HCT116 (cell line): ENCODE results near the gene FCHSD2. TPM values are rescaled to one million over a fixed set of nuclear protein-coding genes. Genes with fewer than 3 reads are reported as not detected.

ENCODE experiments used
- ATAC-seq: fragments of 200-7000 bp; cut with Tn5 transposase; 2 replicates; pipeline ENCODE4 v1.9.1; 2020; ENCODE audit warnings: mild to moderate bottlenecking, moderate library complexity
- BruUV-seq: library from RNA; stranded (reverse); fragments of 400-500 nt; replicated peaks from 2 replicates; lab custom pipeline; 2021; lab: Mats Ljungman, UMichigan
- CTCF ChIA-PET: fragments of 300-600 bp; sonication (Branson Sonifier 250); formaldehyde crosslinking; loops from one replicate; lab custom pipeline; 2021; ENCODE audit warnings: antibody characterized with exemption; lab: Charles Lee
- POLR2A ChIA-PET: fragments of 300-600, 350-600 bp; sonication (Branson Sonifier 250); formaldehyde crosslinking; loops from one replicate; lab custom pipeline; 2021; ENCODE audit warnings: antibody characterized with exemption; lab: Charles Lee
- RAD21 ChIA-PET, 2 experiments: fragments of 300-600 bp; sonication (Branson Sonifier 250); formaldehyde crosslinking; loops; one replicate each; lab custom pipeline; 2023; ENCODE audit warnings: low total read pairs in 2 of 2; ENCODE audit not compliant: uncharacterized antibody in 2 of 2, unreplicated experiment in 2 of 2, low non-redundant PET in 1 of 2; lab: Charles Lee
- DNase-seq: peaks from one replicate; pipeline ENCODE4 v3.0.0-alpha.2; 2010; ENCODE audit warnings: low read depth, low spot score
- H2AFZ ChIP-seq: fragments of 200-600 bp; shearing (Covaris generic), sonication (generic); 2 replicates; pipeline ENCODE4 v1.6.1; 2017; ENCODE audit warnings: low read depth, mixed run types, mixed read lengths, antibody characterized with exemption, low read length; ENCODE audit not compliant: poor library complexity, severe bottlenecking
- H3K27ac ChIP-seq: 2 replicates; pipeline ENCODE4 v1.5.1; 2012; ENCODE audit warnings: low read depth, low read length
- H3K27me3 ChIP-seq: fragments of 200-600 bp; sonication (generic); 2 replicates; pipeline ENCODE4 v1.6.1; 2016; ENCODE audit warnings: mixed run types, low read length, mixed read lengths; ENCODE audit not compliant: insufficient read depth
- H3K36me3 ChIP-seq, 2 experiments: fragments of 200-500 bp in 1 of 2; fragments of 200-600 bp in 1 of 2; sonication (Bioruptor generic) in 1 of 2; sonication (generic) in 1 of 2; 2 replicates each; pipeline versions ENCODE4 v1.5.1 to v1.6.1; 2014 to 2016; ENCODE audit warnings: low read length in 2 of 2, inconsistent platforms in 1 of 2, mixed read lengths in 1 of 2, mixed run types in 1 of 2; ENCODE audit not compliant: insufficient read depth in 2 of 2, control insufficient read depth in 1 of 2
- H3K4me1 ChIP-seq, 2 experiments: fragments of 200-600 bp in 1 of 2; sonication (generic) in 1 of 2; 2 replicates each; pipeline versions ENCODE4 v1.5.1 to v1.6.1; 2012 to 2017; ENCODE audit warnings: low read length in 2 of 2, inconsistent platforms in 1 of 2, mild to moderate bottlenecking in 1 of 2, mixed read lengths in 1 of 2, mixed run types in 1 of 2, moderate library complexity in 1 of 2; ENCODE audit not compliant: insufficient read depth in 2 of 2, control insufficient read depth in 1 of 2
- H3K4me2 ChIP-seq: fragments of 200-600 bp; sonication (generic); 2 replicates; pipeline ENCODE4 v1.6.1; 2017; ENCODE audit warnings: mixed run types, low read length, mixed read lengths
- H3K4me3 ChIP-seq, 2 experiments: fragments of 200-600 bp in 1 of 2; sonication (generic) in 1 of 2; replicated peaks in 1 of 2; 2 replicates each; pipeline ENCODE4 v1.5.1; 2011 to 2016; ENCODE audit warnings: low read length in 2 of 2, control low read depth in 1 of 2, low read depth in 1 of 2, mild to moderate bottlenecking in 1 of 2, mixed read lengths in 1 of 2, mixed run types in 1 of 2
- H3K79me2 ChIP-seq: fragments of 200-600 bp; sonication (generic); 2 replicates; pipeline ENCODE4 v1.6.1; 2017; ENCODE audit warnings: mild to moderate bottlenecking, mixed run types, low read length, moderate library complexity, mixed read lengths; ENCODE audit not compliant: insufficient read depth
- H3K9ac ChIP-seq: fragments of 200-600 bp; sonication (generic); 2 replicates; pipeline ENCODE4 v1.6.1; 2016; ENCODE audit warnings: low read length, mixed read lengths
- H3K9me2 ChIP-seq: fragments of 200-600 bp; sonication (generic), shearing (Covaris generic); 2 replicates; pipeline ENCODE4 v1.6.1; 2017; ENCODE audit warnings: mixed run types, mild to moderate bottlenecking, moderate library complexity; ENCODE audit not compliant: insufficient read depth
- H3K9me3 ChIP-seq, 2 experiments: fragments of 200-500 bp in 1 of 2; fragments of 200-600 bp in 1 of 2; sonication (Bioruptor generic) in 1 of 2; sonication (generic) in 1 of 2; 2 replicates each; pipeline ENCODE4 v1.6.1; 2014 to 2017; ENCODE audit warnings: low read length in 2 of 2, mixed read lengths in 2 of 2, inconsistent platforms in 1 of 2, low read depth in 1 of 2, mild to moderate bottlenecking in 1 of 2, mixed run types in 1 of 2, moderate library complexity in 1 of 2; ENCODE audit not compliant: control insufficient read depth in 1 of 2, insufficient read depth in 1 of 2
- H4K20me1 ChIP-seq: fragments of 200-600 bp; sonication (generic), shearing (Covaris generic); 2 replicates; pipeline ENCODE4 v1.6.1; 2017; ENCODE audit warnings: mixed run types, mild to moderate bottlenecking, moderate library complexity; ENCODE audit not compliant: insufficient read depth
- CTCF ChIP-seq, 3 experiments: fragments of 200-600 bp in 1 of 3; sonication (generic) in 1 of 3; IDR thresholded peaks in 2 of 3; conservative IDR thresholded peaks in 1 of 3; 2 replicates each; pipeline ENCODE4 v1.5.1; 2012 to 2017; ENCODE audit warnings: low read depth in 2 of 3, low read length in 2 of 3, antibody characterized with exemption in 1 of 3, borderline replicate concordance in 1 of 3, control low read depth in 1 of 3, mild to moderate bottlenecking in 1 of 3, mixed read lengths in 1 of 3, mixed run types in 1 of 3, moderate library complexity in 1 of 3; ENCODE audit not compliant: insufficient read depth in 1 of 3
- MAX ChIP-seq: IDR thresholded peaks from 2 replicates; pipeline ENCODE4 v1.6.1; 2012
- RAD21 ChIP-seq: IDR thresholded peaks from 2 replicates; pipeline ENCODE4 v1.6.1; 2012; ENCODE audit warnings: low read depth, mild to moderate bottlenecking
- ZNF274 ChIP-seq: fragments of 200-500 bp; sonication (Bioruptor generic); IDR thresholded peaks from 2 replicates; pipeline ENCODE4 v1.6.1; 2014; ENCODE audit warnings: mild to moderate bottlenecking, low read depth, low read length, inconsistent platforms
- intact Hi-C: fragments of 100-400 bp; cut with micrococcal nuclease; formaldehyde crosslinking; loops from 2 replicates; pipeline ENCODE4 v1.10.0; 2022
- total RNA-seq: library from RNA; stranded (reverse); gene quantifications from one replicate; pipeline ENCODE4 v1.2.1, GENCODE V29; 2021; ENCODE audit not compliant: unreplicated experiment

FCHSD2 gene
- total RNA-seq, 1 experiment from 2014 or later = 15.0 TPM

GRCh38 chr11:72831521-72832300, 310.4 kb downstream of the FCHSD2 start:
- ChIA-PET POLR2A (interaction anchor here (1.2 kb wide), 1 partner anchor 346 kb away, joined by 4 read pairs; no protein-coding TSS in a partner anchor), RAD21 (interaction anchor here (1.4 to 2.1 kb wide), 3 partner anchors 107 to 346 kb away, joined by 10 to 14 read pairs (median 13); no protein-coding TSS in a partner anchor)
- peak; percentile 98 for ATAC-seq

More at GRCh38 chr11:72831521-72832300, 310.4 kb downstream of the FCHSD2 start:
- peak; percentile 54 for DNase-seq
- H3K4me1 ChIP-seq = peaks cover 0 to 6% of the 10 kb centered on the region in 2 experiments; a peak in 2 of 4 replicates
- no peaks in the 10 kb centered on the region for H3K36me3 ChIP-seq
- H3K9me2 ChIP-seq = no peaks in the 10 kb centered on the region
- H2AFZ ChIP-seq = no peak overlapping the region
- H3K27ac ChIP-seq = no peak overlapping the region
- no peaks in the 10 kb centered on the region for H4K20me1 ChIP-seq
- intact Hi-C loops = loop anchor here (1.0 kb wide), 3 partner anchors 347 to 458 kb away; no protein-coding TSS in a partner anchor
- H3K9ac ChIP-seq = no peak overlapping the region
- H3K4me3 ChIP-seq = no peak overlapping the region
- BruUV-seq = no TSS peak
- no peaks in the 10 kb centered on the region for H3K9me3 ChIP-seq
- TF ChIP-seq MAX (peak; percentile 18; the same call in 1 of the 2 replicates), RAD21 (peak; percentile 95), ZNF274 (no peak), CTCF (IDR thresholded peaks at IDR 0.05 in 2 of 3, conservative IDR thresholded peaks at IDR 0.05 in 1 of 3; ENCODE audit: borderline replicate concordance in 1 of 3, insufficient read depth in 1 of 3, low read depth in 2 of 3, low read length in 2 of 3) (peak; percentile 91 to 97 (median 93))
- H3K4me2 ChIP-seq = no peak overlapping the region; the same call in 1 of the 2 replicates
- CTCF ChIA-PET = interaction anchor here (0.6 to 4.1 kb wide), 11 partner anchors 9 to 458 kb away, joined by 3 to 79 read pairs (median 5); no protein-coding TSS in a partner anchor
- H3K79me2 ChIP-seq = no peaks in the 10 kb centered on the region
- no peaks in the 10 kb centered on the region for H3K27me3 ChIP-seq
